Activated naive CD8-positive, alpha-beta T cell treated with anti-CD3 and anti-CD28 coated beads, Interleukin-2, amount 10 ng/mL, durations not matched to agents 7 days and 5 days (primary cell): ENCODE data around the gene CDT1. TPM values are rescaled to one million over a fixed set of nuclear protein-coding genes. Genes with fewer than 3 reads are reported as not detected.

Experiments
- total RNA-seq, 2 experiments: library from RNA; stranded (reverse); gene quantifications; one replicate each; pipeline ENCODE4 v1.2.3, GENCODE V29; 2021

Gene CDT1
- total RNA-seq, 2 experiments from 2014 or later, result 135 to 140 TPM

Other genes starting within 250 kb of the CDT1 start
- gene ZC3H18, start 233.4 kb upstream of the CDT1 start, total RNA-seq, result 10 to 100 TPM; 83.4 to 88.7 TPM
- under 1 TPM in 1 of 2 experiments, not detected in 1; 0.68 TPM for gene IL17C, start 165.2 kb upstream of the CDT1 start, total RNA-seq
- 100 to 1,000 TPM; 505 to 513 TPM for gene CYBA, start 152.7 kb upstream of the CDT1 start, total RNA-seq
- 10 to 100 TPM; 80.7 to 84.2 TPM for gene MVD, start 140.7 kb upstream of the CDT1 start, total RNA-seq
- 10 to 100 TPM; 14.4 to 15.0 TPM for gene SNAI3, start 117.3 kb upstream of the CDT1 start, total RNA-seq
- 100 to 1,000 TPM; 227 to 229 TPM for gene RNF166, start 97.4 kb upstream of the CDT1 start, total RNA-seq
- 10 to 100 TPM; 22.8 to 25.7 TPM for gene CTU2, start 97.3 kb upstream of the CDT1 start, total RNA-seq
- 100 to 1,000 TPM; 206 to 220 TPM for gene PIEZO1, start 18.6 kb upstream of the CDT1 start, total RNA-seq
- 100 to 1,000 TPM; 124 to 139 TPM for gene APRT, start 8.1 kb downstream of the CDT1 start, total RNA-seq
- gene GALNS, start 53.2 kb downstream of the CDT1 start, total RNA-seq, result 10 to 100 TPM; 50.9 to 51.8 TPM
- gene TRAPPC2L, start 53.3 kb downstream of the CDT1 start, total RNA-seq, result 10 to 100 TPM; 47.4 to 50.9 TPM
- gene PABPN1L, start 62.9 kb downstream of the CDT1 start, total RNA-seq, result not detected
- under 1 TPM; 0.08 to 0.26 TPM for gene CBFA2T3, start 173.4 kb downstream of the CDT1 start, total RNA-seq